ENCODE measurements around the gene MT2A. TPM values are rescaled to one million over a fixed set of nuclear protein-coding genes. Genes with fewer than 3 reads are reported as not detected.

MT2A gene
- total and polyA plus RNA-seq, 2 of the 13 experiments (the other 11 are each of a cell fraction or from before 2014, with no cell fraction given): 135 to 371 TPM

DNA sequence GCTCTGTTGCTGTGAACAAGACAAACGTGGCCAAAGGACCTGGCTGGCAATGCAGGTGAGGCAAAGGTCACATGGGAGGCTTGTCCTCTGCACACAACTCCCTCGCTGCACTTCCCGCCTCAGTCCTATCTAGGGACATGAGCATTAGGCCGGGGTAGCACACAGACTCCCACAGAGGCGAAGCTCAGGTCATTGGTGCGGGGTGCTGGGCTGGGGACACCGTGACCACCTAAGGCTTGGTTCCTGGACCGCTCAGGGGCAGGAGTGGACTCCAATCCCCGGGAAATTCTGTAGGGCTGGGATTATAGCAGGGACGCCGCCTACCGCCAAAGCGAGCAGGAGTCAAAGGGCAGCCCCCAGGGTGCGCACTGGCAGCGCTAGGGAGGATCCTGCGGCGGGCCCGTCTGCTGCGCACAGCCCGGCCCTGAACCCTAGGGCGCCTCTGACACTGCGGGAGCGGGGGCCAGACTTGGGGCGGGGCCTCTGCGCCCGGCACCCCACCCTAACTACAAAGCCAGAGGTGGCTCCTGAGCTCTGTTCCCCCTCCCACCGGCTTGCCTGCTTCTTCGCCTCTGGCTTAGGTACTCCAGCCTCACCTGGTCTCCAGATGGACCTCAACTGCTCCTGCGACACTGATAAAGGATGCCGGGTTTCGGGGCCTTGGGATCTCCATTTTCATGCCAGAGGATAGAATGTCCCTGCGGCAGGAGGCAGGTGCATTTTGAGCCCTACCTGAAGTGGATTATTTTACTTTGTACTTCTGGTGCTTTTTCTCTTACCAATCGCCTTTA is 39.5 kb downstream of the MT2A start (continued):
- TF ChIP-seq BORCS8-MEF2B (CRISPR knock-in tag; IDR thresholded peaks at IDR 0.05) (no peak; the same call in 1 of the 2 replicates), ZNF44 (CRISPR knock-in tag; IDR thresholded peaks at IDR 0.05) (peak; percentile 54; the same call in 1 of the 2 replicates), ZNF441 (CRISPR knock-in tag; IDR thresholded peaks at IDR 0.05; ENCODE audit: borderline replicate concordance) (0 out of 2 replicates have a peak, but pooled peaks have one; percentile 32), RCOR2 (CRISPR knock-in tag; IDR thresholded peaks at IDR 0.05) (no peak), NRL (CRISPR knock-in tag; IDR thresholded peaks at IDR 0.05; ENCODE audit: borderline replicate concordance) (peak; percentile 46; the same call in 1 of the 2 replicates), RXRB (CRISPR knock-in tag; IDR thresholded peaks at IDR 0.05; ENCODE audit: borderline replicate concordance) (0 out of 2 replicates have a peak, but pooled peaks have one; percentile 24), PPARG (CRISPR knock-in tag; conservative IDR thresholded peaks at IDR 0.05) (peak; percentile 57; the same call in 1 of the 2 replicates), NR2F6 (IDR thresholded peaks at IDR 0.05) (peak; percentile 38; the same call in 1 of the 2 replicates), NR2F6 (CRISPR knock-in tag; IDR thresholded peaks at IDR 0.05) (peak; percentile 60; the same call in 1 of the 2 replicates), ZNF816 (CRISPR knock-in tag; IDR thresholded peaks at IDR 0.05; ENCODE audit: borderline replicate concordance) (no peak), ZNF510 (CRISPR knock-in tag; IDR thresholded peaks at IDR 0.05; ENCODE audit: low read depth) (0 out of 2 replicates have a peak, but pooled peaks have one; percentile 69), PTBP1 (IDR thresholded peaks at IDR 0.05; ENCODE audit: low read depth, low read length, poor library complexity, severe bottlenecking) (no peak), NCOA2 (CRISPR knock-in tag; IDR thresholded peaks at IDR 0.05) (no peak), RBM39 (IDR thresholded peaks at IDR 0.05; ENCODE audit: low read depth, low read length, poor library complexity, severe bottlenecking) (no peak), ARNTL (CRISPR knock-in tag; IDR thresholded peaks at IDR 0.05) (0 out of 2 replicates have a peak, but pooled peaks have one; percentile 62), ZNF350 (CRISPR knock-in tag; IDR thresholded peaks at IDR 0.05; ENCODE audit: borderline replicate concordance, low read depth) (no peak), ZSCAN30 (CRISPR knock-in tag; IDR thresholded peaks at IDR 0.05) (no peak)
- TF ChIP-seq, protein P1, sequence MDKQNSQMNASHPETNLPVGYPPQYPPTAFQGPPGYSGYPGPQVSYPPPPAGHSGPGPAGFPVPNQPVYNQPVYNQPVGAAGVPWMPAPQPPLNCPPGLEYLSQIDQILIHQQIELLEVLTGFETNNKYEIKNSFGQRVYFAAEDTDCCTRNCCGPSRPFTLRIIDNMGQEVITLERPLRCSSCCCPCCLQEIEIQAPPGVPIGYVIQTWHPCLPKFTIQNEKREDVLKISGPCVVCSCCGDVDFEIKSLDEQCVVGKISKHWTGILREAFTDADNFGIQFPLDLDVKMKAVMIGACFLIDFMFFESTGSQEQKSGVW (CRISPR knock-in tag; IDR thresholded peaks at IDR 0.05; ENCODE audit: borderline replicate concordance): no peak
- TF ChIP-seq, protein P2, sequence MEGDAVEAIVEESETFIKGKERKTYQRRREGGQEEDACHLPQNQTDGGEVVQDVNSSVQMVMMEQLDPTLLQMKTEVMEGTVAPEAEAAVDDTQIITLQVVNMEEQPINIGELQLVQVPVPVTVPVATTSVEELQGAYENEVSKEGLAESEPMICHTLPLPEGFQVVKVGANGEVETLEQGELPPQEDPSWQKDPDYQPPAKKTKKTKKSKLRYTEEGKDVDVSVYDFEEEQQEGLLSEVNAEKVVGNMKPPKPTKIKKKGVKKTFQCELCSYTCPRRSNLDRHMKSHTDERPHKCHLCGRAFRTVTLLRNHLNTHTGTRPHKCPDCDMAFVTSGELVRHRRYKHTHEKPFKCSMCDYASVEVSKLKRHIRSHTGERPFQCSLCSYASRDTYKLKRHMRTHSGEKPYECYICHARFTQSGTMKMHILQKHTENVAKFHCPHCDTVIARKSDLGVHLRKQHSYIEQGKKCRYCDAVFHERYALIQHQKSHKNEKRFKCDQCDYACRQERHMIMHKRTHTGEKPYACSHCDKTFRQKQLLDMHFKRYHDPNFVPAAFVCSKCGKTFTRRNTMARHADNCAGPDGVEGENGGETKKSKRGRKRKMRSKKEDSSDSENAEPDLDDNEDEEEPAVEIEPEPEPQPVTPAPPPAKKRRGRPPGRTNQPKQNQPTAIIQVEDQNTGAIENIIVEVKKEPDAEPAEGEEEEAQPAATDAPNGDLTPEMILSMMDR (CRISPR knock-in tag; IDR thresholded peaks at IDR 0.05): peak; percentile 71
- TF ChIP-seq, protein P3, sequence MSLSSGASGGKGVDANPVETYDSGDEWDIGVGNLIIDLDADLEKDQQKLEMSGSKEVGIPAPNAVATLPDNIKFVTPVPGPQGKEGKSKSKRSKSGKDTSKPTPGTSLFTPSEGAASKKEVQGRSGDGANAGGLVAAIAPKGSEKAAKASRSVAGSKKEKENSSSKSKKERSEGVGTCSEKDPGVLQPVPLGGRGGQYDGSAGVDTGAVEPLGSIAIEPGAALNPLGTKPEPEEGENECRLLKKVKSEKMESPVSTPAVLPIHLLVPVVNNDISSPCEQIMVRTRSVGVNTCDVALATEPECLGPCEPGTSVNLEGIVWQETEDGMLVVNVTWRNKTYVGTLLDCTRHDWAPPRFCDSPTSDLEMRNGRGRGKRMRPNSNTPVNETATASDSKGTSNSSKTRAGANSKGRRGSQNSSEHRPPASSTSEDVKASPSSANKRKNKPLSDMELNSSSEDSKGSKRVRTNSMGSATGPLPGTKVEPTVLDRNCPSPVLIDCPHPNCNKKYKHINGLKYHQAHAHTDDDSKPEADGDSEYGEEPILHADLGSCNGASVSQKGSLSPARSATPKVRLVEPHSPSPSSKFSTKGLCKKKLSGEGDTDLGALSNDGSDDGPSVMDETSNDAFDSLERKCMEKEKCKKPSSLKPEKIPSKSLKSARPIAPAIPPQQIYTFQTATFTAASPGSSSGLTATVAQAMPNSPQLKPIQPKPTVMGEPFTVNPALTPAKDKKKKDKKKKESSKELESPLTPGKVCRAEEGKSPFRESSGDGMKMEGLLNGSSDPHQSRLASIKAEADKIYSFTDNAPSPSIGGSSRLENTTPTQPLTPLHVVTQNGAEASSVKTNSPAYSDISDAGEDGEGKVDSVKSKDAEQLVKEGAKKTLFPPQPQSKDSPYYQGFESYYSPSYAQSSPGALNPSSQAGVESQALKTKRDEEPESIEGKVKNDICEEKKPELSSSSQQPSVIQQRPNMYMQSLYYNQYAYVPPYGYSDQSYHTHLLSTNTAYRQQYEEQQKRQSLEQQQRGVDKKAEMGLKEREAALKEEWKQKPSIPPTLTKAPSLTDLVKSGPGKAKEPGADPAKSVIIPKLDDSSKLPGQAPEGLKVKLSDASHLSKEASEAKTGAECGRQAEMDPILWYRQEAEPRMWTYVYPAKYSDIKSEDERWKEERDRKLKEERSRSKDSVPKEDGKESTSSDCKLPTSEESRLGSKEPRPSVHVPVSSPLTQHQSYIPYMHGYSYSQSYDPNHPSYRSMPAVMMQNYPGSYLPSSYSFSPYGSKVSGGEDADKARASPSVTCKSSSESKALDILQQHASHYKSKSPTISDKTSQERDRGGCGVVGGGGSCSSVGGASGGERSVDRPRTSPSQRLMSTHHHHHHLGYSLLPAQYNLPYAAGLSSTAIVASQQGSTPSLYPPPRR (CRISPR knock-in tag; IDR thresholded peaks at IDR 0.05; ENCODE audit: borderline replicate concordance): peak; percentile 21; the same call in 1 of the 2 replicates
